HCT116 (cell line): ENCODE measurements around the gene HMGCS2. TPM values are rescaled to one million over a fixed set of nuclear protein-coding genes. Genes with fewer than 3 reads are reported as not detected.

Source experiments
- ATAC-seq: fragments of 200-7000 bp; cut with Tn5 transposase; 2 replicates; pipeline ENCODE4 v1.9.1; 2020; ENCODE audit warnings: mild to moderate bottlenecking, moderate library complexity
- BruUV-seq: library from RNA; stranded (reverse); fragments of 400-500 nt; replicated peaks from 2 replicates; lab custom pipeline; 2021; lab: Mats Ljungman, UMichigan
- CTCF ChIA-PET: fragments of 300-600 bp; sonication (Branson Sonifier 250); formaldehyde crosslinking; loops from one replicate; lab custom pipeline; 2021; ENCODE audit warnings: antibody characterized with exemption; lab: Charles Lee
- POLR2A ChIA-PET: fragments of 300-600, 350-600 bp; sonication (Branson Sonifier 250); formaldehyde crosslinking; loops from one replicate; lab custom pipeline; 2021; ENCODE audit warnings: antibody characterized with exemption; lab: Charles Lee
- RAD21 ChIA-PET, 2 experiments: fragments of 300-600 bp; sonication (Branson Sonifier 250); formaldehyde crosslinking; loops; one replicate each; lab custom pipeline; 2023; ENCODE audit warnings: low total read pairs in 2 of 2; ENCODE audit not compliant: uncharacterized antibody in 2 of 2, unreplicated experiment in 2 of 2, low non-redundant PET in 1 of 2; lab: Charles Lee
- DNase-seq: peaks from one replicate; pipeline ENCODE4 v3.0.0-alpha.2; 2010; ENCODE audit warnings: low read depth, low spot score
- H2AFZ ChIP-seq: fragments of 200-600 bp; shearing (Covaris generic), sonication (generic); 2 replicates; pipeline ENCODE4 v1.6.1; 2017; ENCODE audit warnings: low read depth, mixed run types, mixed read lengths, antibody characterized with exemption, low read length; ENCODE audit not compliant: poor library complexity, severe bottlenecking
- H3K27ac ChIP-seq: 2 replicates; pipeline ENCODE4 v1.5.1; 2012; ENCODE audit warnings: low read depth, low read length
- H3K27me3 ChIP-seq: fragments of 200-600 bp; sonication (generic); 2 replicates; pipeline ENCODE4 v1.6.1; 2016; ENCODE audit warnings: mixed run types, low read length, mixed read lengths; ENCODE audit not compliant: insufficient read depth
- H3K36me3 ChIP-seq, 2 experiments: fragments of 200-500 bp in 1 of 2; fragments of 200-600 bp in 1 of 2; sonication (Bioruptor generic) in 1 of 2; sonication (generic) in 1 of 2; 2 replicates each; pipeline versions ENCODE4 v1.5.1 to v1.6.1; 2014 to 2016; ENCODE audit warnings: low read length in 2 of 2, inconsistent platforms in 1 of 2, mixed read lengths in 1 of 2, mixed run types in 1 of 2; ENCODE audit not compliant: insufficient read depth in 2 of 2, control insufficient read depth in 1 of 2
- H3K4me1 ChIP-seq, 2 experiments: fragments of 200-600 bp in 1 of 2; sonication (generic) in 1 of 2; 2 replicates each; pipeline versions ENCODE4 v1.5.1 to v1.6.1; 2012 to 2017; ENCODE audit warnings: low read length in 2 of 2, inconsistent platforms in 1 of 2, mild to moderate bottlenecking in 1 of 2, mixed read lengths in 1 of 2, mixed run types in 1 of 2, moderate library complexity in 1 of 2; ENCODE audit not compliant: insufficient read depth in 2 of 2, control insufficient read depth in 1 of 2
- H3K4me2 ChIP-seq: fragments of 200-600 bp; sonication (generic); 2 replicates; pipeline ENCODE4 v1.6.1; 2017; ENCODE audit warnings: mixed run types, low read length, mixed read lengths
- H3K4me3 ChIP-seq, 2 experiments: fragments of 200-600 bp in 1 of 2; sonication (generic) in 1 of 2; replicated peaks in 1 of 2; 2 replicates each; pipeline ENCODE4 v1.5.1; 2011 to 2016; ENCODE audit warnings: low read length in 2 of 2, control low read depth in 1 of 2, low read depth in 1 of 2, mild to moderate bottlenecking in 1 of 2, mixed read lengths in 1 of 2, mixed run types in 1 of 2
- H3K79me2 ChIP-seq: fragments of 200-600 bp; sonication (generic); 2 replicates; pipeline ENCODE4 v1.6.1; 2017; ENCODE audit warnings: mild to moderate bottlenecking, mixed run types, low read length, moderate library complexity, mixed read lengths; ENCODE audit not compliant: insufficient read depth
- H3K9ac ChIP-seq: fragments of 200-600 bp; sonication (generic); 2 replicates; pipeline ENCODE4 v1.6.1; 2016; ENCODE audit warnings: low read length, mixed read lengths
- H3K9me2 ChIP-seq: fragments of 200-600 bp; sonication (generic), shearing (Covaris generic); 2 replicates; pipeline ENCODE4 v1.6.1; 2017; ENCODE audit warnings: mixed run types, mild to moderate bottlenecking, moderate library complexity; ENCODE audit not compliant: insufficient read depth
- H3K9me3 ChIP-seq, 2 experiments: fragments of 200-500 bp in 1 of 2; fragments of 200-600 bp in 1 of 2; sonication (Bioruptor generic) in 1 of 2; sonication (generic) in 1 of 2; 2 replicates each; pipeline ENCODE4 v1.6.1; 2014 to 2017; ENCODE audit warnings: low read length in 2 of 2, mixed read lengths in 2 of 2, inconsistent platforms in 1 of 2, low read depth in 1 of 2, mild to moderate bottlenecking in 1 of 2, mixed run types in 1 of 2, moderate library complexity in 1 of 2; ENCODE audit not compliant: control insufficient read depth in 1 of 2, insufficient read depth in 1 of 2
- H4K20me1 ChIP-seq: fragments of 200-600 bp; sonication (generic), shearing (Covaris generic); 2 replicates; pipeline ENCODE4 v1.6.1; 2017; ENCODE audit warnings: mixed run types, mild to moderate bottlenecking, moderate library complexity; ENCODE audit not compliant: insufficient read depth
- JUND ChIP-seq: IDR thresholded peaks from 2 replicates; pipeline ENCODE4 v1.6.1; 2012
- POLR2A ChIP-seq: IDR thresholded peaks from 2 replicates; pipeline ENCODE4 v1.7.0; 2011; ENCODE audit warnings: borderline replicate concordance; ENCODE audit not compliant: insufficient read depth, insufficient read length; ENCODE audit errors: extremely low read depth
- POLR2AphosphoS5 ChIP-seq: IDR thresholded peaks from 2 replicates; pipeline ENCODE4 v1.6.1; 2011; ENCODE audit warnings: mild to moderate bottlenecking, low read depth, low read length, moderate library complexity
- SP1 ChIP-seq: IDR thresholded peaks from 2 replicates; pipeline ENCODE4 v1.6.1; 2012; ENCODE audit warnings: low read depth
- SRF ChIP-seq: IDR thresholded peaks from 2 replicates; pipeline ENCODE4 v1.6.1; 2012; ENCODE audit warnings: low read depth
- TCF7L2 ChIP-seq: IDR thresholded peaks from 2 replicates; pipeline ENCODE4 v1.7.0; 2011; ENCODE audit warnings: borderline replicate concordance, inconsistent platforms; ENCODE audit not compliant: insufficient read depth, insufficient read length; ENCODE audit errors: extremely low read depth
- ZNF274 ChIP-seq: fragments of 200-500 bp; sonication (Bioruptor generic); IDR thresholded peaks from 2 replicates; pipeline ENCODE4 v1.6.1; 2014; ENCODE audit warnings: mild to moderate bottlenecking, low read depth, low read length, inconsistent platforms
- intact Hi-C: fragments of 100-400 bp; cut with micrococcal nuclease; formaldehyde crosslinking; loops from 2 replicates; pipeline ENCODE4 v1.10.0; 2022
- total RNA-seq: library from RNA; stranded (reverse); gene quantifications from one replicate; pipeline ENCODE4 v1.2.1, GENCODE V29; 2021; ENCODE audit not compliant: unreplicated experiment
- TF ChIP-seq, protein P1 (sequence below): IDR thresholded peaks from 2 replicates; pipeline ENCODE4 v1.6.1; 2012
- TF ChIP-seq, protein P2 (sequence below): IDR thresholded peaks from 2 replicates; pipeline ENCODE4 v1.6.1; 2011; ENCODE audit warnings: mild to moderate bottlenecking, low read length, moderate library complexity; ENCODE audit not compliant: insufficient replicate concordance; ENCODE audit errors: extremely low read depth

HMGCS2 gene
- total RNA-seq, 1 experiment from 2014 or later, result 0.20 TPM

DNA sequence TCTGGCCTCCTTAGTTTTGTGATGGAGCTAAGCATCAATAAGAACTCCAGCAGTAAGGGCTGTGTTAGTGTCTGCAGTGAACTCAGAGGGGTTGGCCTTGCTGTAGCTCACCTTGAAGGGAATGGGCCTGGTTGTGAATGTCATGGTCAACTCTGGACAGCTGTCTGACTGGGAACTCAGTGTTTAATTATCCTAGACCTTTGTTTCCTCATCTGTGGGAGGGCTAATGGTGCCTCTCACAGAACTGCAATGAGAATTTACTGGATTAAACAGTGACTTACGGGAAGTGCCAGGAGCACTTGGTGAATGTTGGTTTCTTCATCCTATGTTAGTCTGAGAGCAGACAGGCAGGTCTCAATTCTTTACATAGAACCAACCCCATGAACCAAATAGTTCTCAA, 23.7 kb downstream of the HMGCS2 start:
- Histone ChIP-seq H3K9ac (no peak overlapping the region), H4K20me1 (no peaks in the 10 kb centered on the region), H3K27me3 (no peaks in the 10 kb centered on the region), H3K4me1 (no peaks in the 10 kb centered on the region), H3K9me2 (no peaks in the 10 kb centered on the region), H3K36me3 (no peaks in the 10 kb centered on the region; a peak in 1 of 4 replicates), H3K79me2 (no peaks in the 10 kb centered on the region), H3K4me3 (no peak overlapping the region), H3K4me2 (no peak overlapping the region), H3K9me3 (no peaks in the 10 kb centered on the region), H2AFZ (no peak overlapping the region), H3K27ac (no peak overlapping the region)
- TF ChIP-seq POLR2A, result no peak
- TF ChIP-seq, protein P1, sequence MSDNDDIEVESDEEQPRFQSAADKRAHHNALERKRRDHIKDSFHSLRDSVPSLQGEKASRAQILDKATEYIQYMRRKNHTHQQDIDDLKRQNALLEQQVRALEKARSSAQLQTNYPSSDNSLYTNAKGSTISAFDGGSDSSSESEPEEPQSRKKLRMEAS, result no peak
- no peak for TF ChIP-seq SRF
- TF ChIP-seq JUND, result no peak
- no peak for TF ChIP-seq ZNF274
- no peak for TF ChIP-seq TCF7L2
- CTCF ChIA-PET, result interaction anchor here (1.0 kb wide), 1 partner anchor 63 kb away, joined by 3 read pairs; no protein-coding TSS in a partner anchor
- DNase-seq (no peak), ATAC-seq (no peak)
- RAD21 ChIA-PET, result no interaction called here
- POLR2A ChIA-PET, result no interaction called here
- no TSS peak for BruUV-seq
- intact Hi-C loops, result no loop called here

DNA sequence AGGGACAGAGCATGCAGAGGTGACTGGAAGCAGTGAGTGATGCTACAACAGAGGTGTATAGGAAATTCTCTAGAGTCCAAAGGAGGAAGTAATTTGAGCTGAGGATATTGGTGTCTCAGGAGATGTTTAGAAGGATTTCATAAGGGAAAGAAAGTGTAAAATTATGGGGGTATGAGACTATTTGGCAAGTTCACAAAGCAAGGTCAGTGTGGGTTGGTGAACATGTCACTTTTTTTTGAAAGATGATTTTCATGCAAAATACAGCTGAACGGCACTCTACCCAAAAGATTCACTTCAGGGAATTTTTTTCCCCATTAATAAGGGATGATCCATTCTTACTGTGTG, 24.1 kb downstream of the HMGCS2 start:
- ChIA-PET CTCF (interaction anchor here (1.0 kb wide), 1 partner anchor 64 kb away, joined by 3 read pairs; no protein-coding TSS in a partner anchor), POLR2A (no interaction called here), RAD21 (no interaction called here)
- DNase-seq (no peak), ATAC-seq (no peak)
- TSS peak; percentile 22 for BruUV-seq
- Histone ChIP-seq H3K4me1 (no peaks in the 10 kb centered on the region), H2AFZ (no peak overlapping the region), H3K4me2 (no peak overlapping the region), H3K4me3 (no peak overlapping the region), H3K79me2 (no peaks in the 10 kb centered on the region), H3K9ac (no peak overlapping the region), H3K27me3 (no peaks in the 10 kb centered on the region), H4K20me1 (no peaks in the 10 kb centered on the region), H3K27ac (no peak overlapping the region), H3K9me2 (no peaks in the 10 kb centered on the region), H3K36me3 (no peaks in the 10 kb centered on the region; a peak in 1 of 4 replicates), H3K9me3 (no peaks in the 10 kb centered on the region)
- intact Hi-C loops, result loop anchor here (5.0 kb wide), 1 partner anchor 132 kb away; no protein-coding TSS in a partner anchor
- TF ChIP-seq, protein P2, sequence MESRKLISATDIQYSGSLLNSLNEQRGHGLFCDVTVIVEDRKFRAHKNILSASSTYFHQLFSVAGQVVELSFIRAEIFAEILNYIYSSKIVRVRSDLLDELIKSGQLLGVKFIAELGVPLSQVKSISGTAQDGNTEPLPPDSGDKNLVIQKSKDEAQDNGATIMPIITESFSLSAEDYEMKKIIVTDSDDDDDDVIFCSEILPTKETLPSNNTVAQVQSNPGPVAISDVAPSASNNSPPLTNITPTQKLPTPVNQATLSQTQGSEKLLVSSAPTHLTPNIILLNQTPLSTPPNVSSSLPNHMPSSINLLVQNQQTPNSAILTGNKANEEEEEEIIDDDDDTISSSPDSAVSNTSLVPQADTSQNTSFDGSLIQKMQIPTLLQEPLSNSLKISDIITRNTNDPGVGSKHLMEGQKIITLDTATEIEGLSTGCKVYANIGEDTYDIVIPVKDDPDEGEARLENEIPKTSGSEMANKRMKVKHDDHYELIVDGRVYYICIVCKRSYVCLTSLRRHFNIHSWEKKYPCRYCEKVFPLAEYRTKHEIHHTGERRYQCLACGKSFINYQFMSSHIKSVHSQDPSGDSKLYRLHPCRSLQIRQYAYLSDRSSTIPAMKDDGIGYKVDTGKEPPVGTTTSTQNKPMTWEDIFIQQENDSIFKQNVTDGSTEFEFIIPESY, result no peak
- TF ChIP-seq SP1 (no peak), POLR2AphosphoS5 (no peak), ZNF274 (no peak)
